ENCODE results near the gene SMARCAL1.

DNA sequence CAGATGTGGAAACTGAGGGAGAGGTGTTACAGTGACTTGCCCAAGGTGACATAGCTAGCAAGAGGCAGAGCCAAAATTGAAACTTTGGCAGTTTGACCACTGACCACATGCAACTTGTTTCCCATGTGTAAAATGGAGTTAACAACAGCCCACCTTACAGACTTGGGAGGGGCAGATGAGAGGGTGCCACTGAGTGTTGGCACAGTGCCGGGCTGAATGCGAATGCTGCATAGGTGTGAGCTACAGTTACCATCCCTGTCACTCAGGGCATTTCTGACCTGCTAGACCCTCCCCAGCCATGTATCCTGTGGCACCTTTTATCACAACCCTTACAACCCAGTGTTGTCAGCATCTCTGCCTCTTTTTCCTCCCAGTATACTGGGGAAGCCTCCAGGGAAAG lies 10.8 kb downstream of the SMARCAL1 start:
- TF ChIP-seq CTCF (IDR thresholded peaks at IDR 0.05; ENCODE audit: poor library complexity), result no peak
- TF ChIP-seq EZH2phosphoT487 (IDR thresholded peaks at IDR 0.05; ENCODE audit: low read depth, severe bottlenecking, unreplicated experiment), result no peak
- TF ChIP-seq EZH2 (IDR thresholded peaks at IDR 0.05; ENCODE audit: borderline replicate concordance), result no peak

Measured in hepatocyte (in vitro differentiated cells).